Transverse colon (tissue), 4 donors: Measurements from ENCODE around the gene PTPRG. TPM values are rescaled to one million over a fixed set of nuclear protein-coding genes. Genes with fewer than 3 reads are reported as not detected.
A peak's percentile ranks its signal among the peaks of the same experiment; 100 is the strongest.

Experiments used
- DNase-seq: peaks from one replicate; pipeline ENCODE4 v3.0.0-alpha.2; 2019
- H3K27ac ChIP-seq, 4 donors: fragments of 200-600 bp; sonication (generic); 2 replicates each; pipeline ENCODE4 v1.5.1; 2016 to 2018; ENCODE audit warnings: inconsistent platforms in 4 of 4
- H3K27me3 ChIP-seq: fragments of 200-600 bp; sonication (generic); 2 replicates; pipeline ENCODE4 v1.5.1; 2017; ENCODE audit warnings: inconsistent platforms
- H3K36me3 ChIP-seq, 4 donors: fragments of 200-600 bp; sonication (generic); 2 replicates each; pipeline ENCODE4 v1.5.1; 2017 to 2019; ENCODE audit warnings: inconsistent platforms in 4 of 4
- H3K4me1 ChIP-seq, 4 donors: fragments of 200-600 bp; sonication (generic); 2 replicates each; pipeline ENCODE4 v1.5.1; 2017 to 2020; ENCODE audit warnings: inconsistent platforms in 4 of 4
- H3K4me3 ChIP-seq, 4 donors: fragments of 200-600 bp; sonication (generic); 1 replicate in 1 of 4; 2 replicates in 3 of 4; pipeline versions ENCODE4 v1.5.1 to v1.6.1; 2017 to 2019; ENCODE audit warnings: inconsistent platforms in 4 of 4
- H3K9me3 ChIP-seq, 2 donors: fragments of 200-600 bp; sonication (generic); 2 replicates each; pipeline ENCODE4 v1.5.1; 2017 to 2019; ENCODE audit warnings: inconsistent platforms in 2 of 2
- CTCF ChIP-seq, 5 experiments: fragments of 200-600 bp in 3 of 5; fragments of 450-650 bp in 2 of 5; sonication (generic) in 3 of 5; IDR thresholded peaks; 1 replicate in 2 of 5; 2 replicates in 3 of 5; pipeline ENCODE4 v1.5.1; 2016 to 2017; ENCODE audit warnings: antibody characterized with exemption in 5 of 5, inconsistent platforms in 3 of 5, mild to moderate bottlenecking in 2 of 5, moderate library complexity in 1 of 5
- EP300 ChIP-seq: sonication (generic); formaldehyde crosslinking; IDR thresholded peaks from one replicate; pipeline ENCODE4 v1.6.1; 2017; ENCODE audit warnings: antibody characterized with exemption, low read depth
- POLR2A ChIP-seq: fragments of 450-650 bp; IDR thresholded peaks from one replicate; pipeline ENCODE4 v1.6.1; 2016; ENCODE audit warnings: antibody characterized with exemption, mild to moderate bottlenecking, moderate library complexity
- POLR2AphosphoS5 ChIP-seq, 3 donors: sonication (generic); formaldehyde crosslinking; IDR thresholded peaks; one replicate each; pipeline ENCODE4 v1.6.1; 2016; ENCODE audit warnings: antibody characterized with exemption in 3 of 3
- WGBS, 2 donors: methylation state at CpG; one replicate each; pipeline ENCODE4 v1.1.5; 2018; ENCODE audit warnings: low coverage in 1 of 2; 5-methylcytosine and 5-hydroxymethylcytosine counted together
- in situ Hi-C, 4 donors: fragments of 200-750 bp; cut with MboI; loops; one replicate each; pipeline versions ENCODE4 v1.15.0 to v1.15.1; 2017; ENCODE audit warnings: low sequenced_read_pairs in 3 of 4, low pct_ligation_motif_present in 1 of 4, low pct_unique_long_range_greater_than_20kb in 1 of 4
- intact Hi-C: fragments of 100-400 bp; cut with DNase I; formaldehyde crosslinking; loops from one replicate; pipeline ENCODE4 v1.15.1; 2023; ENCODE audit warnings: low total_unique reads
- total RNA-seq, 4 donors: library from RNA; depleted of rRNA; stranded (reverse); fragments of >200 nt; gene quantifications; one replicate each; pipeline ENCODE4 v1.1.0, GENCODE V29; 2016

The PTPRG gene
- total RNA-seq, 4 donors from 2014 or later: 29.2 to 83.4 (median 41.6) TPM

- no peak overlapping the region for H3K27ac ChIP-seq
- WGBS, 2 donors: 84 to 90% methylated on average over 3 to 4 of the region's 4 CpGs
- intact Hi-C loops (no loop called here), in situ Hi-C loops (no loop called here)
- no peak overlapping the region for H3K4me3 ChIP-seq
- DNase-seq: no peak
- H3K9me3 ChIP-seq: no peaks in the 10 kb centered on the region
- H3K4me1 ChIP-seq: peaks cover 0 to 12% (median 2%) of the 10 kb centered on the region in 4 donors
- TF ChIP-seq POLR2AphosphoS5 (IDR thresholded peaks at IDR 0.05): no peak
- TF ChIP-seq EP300: no peak
- no peak for TF ChIP-seq CTCF (IDR thresholded peaks at IDR 0.05)
- no peak for TF ChIP-seq POLR2A
- no peaks in the 10 kb centered on the region for H3K36me3 ChIP-seq
- H3K27me3 ChIP-seq: no peaks in the 10 kb centered on the region
Observed at GRCh38 chr3:61679026-61679425, 117.7 kb downstream of the PTPRG start.

- H3K4me3 ChIP-seq: no peak overlapping the region
- 100% methylated on average over 1 of the region's 3 CpGs; no CpG with 5 or more reads in 1 of the 2 donors for WGBS, 2 donors
- intact Hi-C loops: no loop called here
- no peaks in the 10 kb centered on the region for H3K36me3 ChIP-seq
- H3K27me3 ChIP-seq: no peaks in the 10 kb centered on the region
- no peak overlapping the region for H3K27ac ChIP-seq
- H3K9me3 ChIP-seq: no peaks in the 10 kb centered on the region
- no peak for DNase-seq
- TF ChIP-seq POLR2A: no peak
- no peak for TF ChIP-seq POLR2AphosphoS5 (IDR thresholded peaks at IDR 0.05)
- TF ChIP-seq CTCF (IDR thresholded peaks at IDR 0.05): no peak
- TF ChIP-seq EP300: no peak
- peaks cover 0 to 20% (median 4%) of the 10 kb centered on the region in 4 donors for H3K4me1 ChIP-seq
- in situ Hi-C loops: no loop called here
Observed at GRCh38 chr3:61680617-61681016, 119.2 kb downstream of the PTPRG start.

GRCh38 chr3:61681636-61682035 lies 120.3 kb downstream of the PTPRG start:
- in situ Hi-C loops: no loop called here
- H3K27ac ChIP-seq: no peak overlapping the region
- TF ChIP-seq EP300 (no peak), CTCF (IDR thresholded peaks at IDR 0.05) (no peak), POLR2A (no peak), POLR2AphosphoS5 (IDR thresholded peaks at IDR 0.05) (no peak)

GRCh38 chr3:61682671-61683548 lies 121.5 kb downstream of the PTPRG start:
- no peaks in the 10 kb centered on the region for H3K36me3 ChIP-seq
- 68% methylated on average over 4 to 10 of the region's 10 CpGs for WGBS, 2 donors
- in situ Hi-C loops (no loop called here), intact Hi-C loops (no loop called here)
- H3K27me3 ChIP-seq: no peaks in the 10 kb centered on the region
- peak overlapping the region in 3 of 4 donors; percentile 8 to 56 (median 40) for H3K27ac ChIP-seq
- no peaks in the 10 kb centered on the region for H3K9me3 ChIP-seq
- H3K4me1 ChIP-seq: peaks cover 3 to 38% (median 10%) of the 10 kb centered on the region in 4 donors
- TF ChIP-seq CTCF (IDR thresholded peaks at IDR 0.05) (no peak), POLR2AphosphoS5 (IDR thresholded peaks at IDR 0.05) (no peak), EP300 (no peak), POLR2A (no peak)
- DNase-seq: no peak
- no peak overlapping the region for H3K4me3 ChIP-seq

More at GRCh38 chr3:61681636-61682035, 120.3 kb downstream of the PTPRG start:
- no peaks in the 10 kb centered on the region for H3K27me3 ChIP-seq
- no peaks in the 10 kb centered on the region for H3K36me3 ChIP-seq
- H3K4me3 ChIP-seq: no peak overlapping the region
- no peaks in the 10 kb centered on the region for H3K9me3 ChIP-seq
- no peak for DNase-seq
- peaks cover 3 to 29% (median 5%) of the 10 kb centered on the region in 4 donors for H3K4me1 ChIP-seq
- 90 to 100% methylated on average over 1 to 5 of the region's 5 CpGs for WGBS, 2 donors
- intact Hi-C loops: no loop called here
